SK-N-SH treated with all-trans-retinoic acid at 6 μM for 48 hours (cell line): ENCODE results near the gene TTC17.

Experiments used
- ATAC-seq: fragments of 200-7000 bp; cut with Tn5 transposase; 3 replicates; pipeline ENCODE4 v1.9.1; 2020; ENCODE audit warnings: mild to moderate bottlenecking, moderate library complexity
- BACH2 ChIP-seq: fragments of 250-450 bp; sonication (Bioruptor Pico); IDR thresholded peaks from 2 replicates; pipeline ENCODE4 v1.9.0; 2021; ENCODE audit warnings: mild to moderate bottlenecking, borderline replicate concordance
- CSDC2 ChIP-seq: fragments of 250-450 bp; sonication (Bioruptor Pico); IDR thresholded peaks from 2 replicates; pipeline ENCODE4 v1.5.0; 2020; ENCODE audit warnings: mild to moderate bottlenecking, moderate library complexity
- GLIS3 ChIP-seq: fragments of 250-450 bp; sonication (Bioruptor Pico); IDR thresholded peaks from 2 replicates; pipeline ENCODE4 v1.5.0; 2020; ENCODE audit warnings: mild to moderate bottlenecking, moderate library complexity
- ISL1 ChIP-seq: fragments of 250-450 bp; sonication (Bioruptor Pico); IDR thresholded peaks from 2 replicates; pipeline ENCODE4 v2.1.2; 2022; ENCODE audit warnings: mild to moderate bottlenecking, moderate library complexity
- OSR1 ChIP-seq: fragments of 250-450 bp; sonication (Bioruptor Pico); IDR thresholded peaks from 2 replicates; pipeline ENCODE4 v1.8.0; 2022; ENCODE audit warnings: moderate library complexity, mild to moderate bottlenecking, inconsistent platforms
- RARB ChIP-seq: fragments of 250-450 bp; sonication (Bioruptor Pico); IDR thresholded peaks from 2 replicates; pipeline ENCODE4 v1.8.0; 2021; ENCODE audit warnings: mild to moderate bottlenecking, moderate library complexity
- SNAI2 ChIP-seq: fragments of 250-450 bp; sonication (Bioruptor Pico); IDR thresholded peaks from 2 replicates; pipeline ENCODE4 v1.5.0; 2020; ENCODE audit warnings: mild to moderate bottlenecking, moderate library complexity
- TCF4 ChIP-seq: fragments of 250-450 bp; sonication (Bioruptor Pico); IDR thresholded peaks from 2 replicates; pipeline ENCODE4 v1.8.0; 2021; ENCODE audit warnings: mild to moderate bottlenecking, moderate library complexity, borderline replicate concordance
- TOX ChIP-seq: fragments of 250-450 bp; sonication (Bioruptor Pico); IDR thresholded peaks from 2 replicates; pipeline ENCODE4 v1.8.0; 2021; ENCODE audit warnings: mild to moderate bottlenecking, moderate library complexity, borderline replicate concordance
- ZC3H10 ChIP-seq: fragments of 250-450 bp; sonication (Bioruptor Pico); IDR thresholded peaks from 2 replicates; pipeline ENCODE4 v1.5.1; 2021; ENCODE audit warnings: mild to moderate bottlenecking, moderate library complexity
- ZFP30 ChIP-seq: fragments of 450-650 bp; formaldehyde crosslinking; IDR thresholded peaks from 2 replicates; pipeline ENCODE4 v1.5.0; 2022; ENCODE audit warnings: mild to moderate bottlenecking, moderate library complexity
- ZNF70 ChIP-seq: fragments of 450-650 bp; formaldehyde crosslinking; IDR thresholded peaks from 2 replicates; pipeline ENCODE4 v1.5.0; 2020; ENCODE audit warnings: mild to moderate bottlenecking, moderate library complexity
- ZNF8 ChIP-seq: fragments of 450-650 bp; formaldehyde crosslinking; IDR thresholded peaks from 2 replicates; pipeline ENCODE4 v1.5.0; 2020; ENCODE audit warnings: mild to moderate bottlenecking, moderate library complexity
- TF ChIP-seq, protein P1 (sequence below): fragments of 250-450 bp; sonication (Bioruptor Pico); IDR thresholded peaks from 2 replicates; pipeline ENCODE4 v1.8.0; 2021; ENCODE audit warnings: low read depth, mild to moderate bottlenecking, moderate library complexity, borderline replicate concordance
- TF ChIP-seq, protein P2 (sequence below): fragments of 250-450 bp; sonication (Bioruptor Pico); IDR thresholded peaks from 2 replicates; pipeline ENCODE4 v1.5.1; 2021; ENCODE audit warnings: mild to moderate bottlenecking, moderate library complexity
- TF ChIP-seq, protein P3 (sequence below): fragments of 250-450 bp; sonication (Bioruptor Pico); IDR thresholded peaks from 2 replicates; pipeline ENCODE4 v1.8.0; 2020; ENCODE audit warnings: mild to moderate bottlenecking, moderate library complexity, borderline replicate concordance
- TF ChIP-seq, protein P4 (sequence below): fragments of 250-450 bp; sonication (Bioruptor Pico); IDR thresholded peaks from 2 replicates; pipeline ENCODE4 v1.5.1; 2020; ENCODE audit warnings: low read depth, mild to moderate bottlenecking, moderate library complexity
- TF ChIP-seq, protein P5 (sequence below): fragments of 250-450 bp; sonication (Bioruptor Pico); IDR thresholded peaks from 2 replicates; pipeline ENCODE4 v1.5.0; 2020; ENCODE audit warnings: mild to moderate bottlenecking, moderate library complexity

TTC17 gene

DNA sequence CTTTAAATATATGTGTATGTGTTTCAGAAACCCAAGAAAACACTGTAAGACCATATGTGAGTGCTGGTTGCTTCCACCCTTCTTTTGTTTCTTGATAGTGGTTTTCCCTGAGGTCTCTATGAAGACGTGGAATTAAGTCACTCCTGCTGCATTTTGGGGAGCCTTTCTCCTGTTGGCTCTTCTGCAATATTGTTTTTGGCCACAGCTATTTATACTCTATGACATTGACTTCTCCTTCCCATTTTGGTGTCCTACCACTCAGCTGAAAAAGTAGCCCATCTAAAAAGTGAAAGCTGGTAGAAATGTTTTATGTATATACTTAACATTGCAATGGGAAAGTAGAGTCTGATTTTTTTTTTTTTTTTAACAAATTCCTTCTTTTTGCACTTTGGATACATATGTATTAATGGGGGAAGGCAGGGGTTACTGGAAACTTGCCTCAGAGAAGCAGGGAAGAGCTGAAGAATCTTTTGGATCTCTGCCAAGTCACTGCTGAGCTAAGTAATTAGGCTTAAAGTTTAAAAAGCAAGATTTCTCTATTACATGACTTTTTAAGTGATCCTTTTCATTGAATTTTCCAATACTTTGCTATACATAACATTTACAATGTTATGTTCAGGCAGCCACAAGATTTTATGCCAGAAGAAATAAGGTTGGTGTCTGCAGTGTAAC, 1.8 kb downstream of the TTC17 start:
- TF ChIP-seq GLIS3 (no peak), ZFP30 (CRISPR knock-in tag) (no peak), RARB (CRISPR knock-in tag) (no peak)
- TF ChIP-seq, protein P1, sequence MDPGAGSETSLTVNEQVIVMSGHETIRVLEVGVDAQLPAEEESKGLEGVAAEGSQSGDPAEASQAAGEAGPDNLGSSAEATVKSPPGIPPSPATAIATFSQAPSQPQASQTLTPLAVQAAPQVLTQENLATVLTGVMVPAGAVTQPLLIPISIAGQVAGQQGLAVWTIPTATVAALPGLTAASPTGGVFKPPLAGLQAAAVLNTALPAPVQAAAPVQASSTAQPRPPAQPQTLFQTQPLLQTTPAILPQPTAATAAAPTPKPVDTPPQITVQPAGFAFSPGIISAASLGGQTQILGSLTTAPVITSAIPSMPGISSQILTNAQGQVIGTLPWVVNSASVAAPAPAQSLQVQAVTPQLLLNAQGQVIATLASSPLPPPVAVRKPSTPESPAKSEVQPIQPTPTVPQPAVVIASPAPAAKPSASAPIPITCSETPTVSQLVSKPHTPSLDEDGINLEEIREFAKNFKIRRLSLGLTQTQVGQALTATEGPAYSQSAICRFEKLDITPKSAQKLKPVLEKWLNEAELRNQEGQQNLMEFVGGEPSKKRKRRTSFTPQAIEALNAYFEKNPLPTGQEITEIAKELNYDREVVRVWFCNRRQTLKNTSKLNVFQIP (CRISPR knock-in tag): no peak
- ATAC-seq: no peak

DNA sequence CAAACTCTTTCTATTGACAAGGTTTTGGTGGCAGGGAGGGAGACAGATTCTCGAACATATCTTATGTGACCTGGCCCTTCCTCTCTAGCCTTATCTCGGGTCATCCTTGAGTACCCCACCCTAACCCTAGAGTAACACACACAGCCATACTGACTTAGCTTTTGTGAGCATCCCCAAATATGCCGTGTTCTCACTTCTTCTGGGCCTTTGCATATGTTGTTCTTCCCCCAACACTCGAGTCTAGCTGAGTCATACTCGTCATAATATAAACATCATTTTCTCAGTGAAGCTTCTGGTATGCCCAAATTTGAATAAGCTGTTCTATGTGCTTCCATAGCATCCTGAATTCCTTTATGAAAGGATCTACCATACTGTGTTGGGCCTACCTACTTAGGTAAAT, 8.0 kb downstream of the TTC17 start:
- TF ChIP-seq, protein P1 (CRISPR knock-in tag): no peak
- TF ChIP-seq ZFP30 (CRISPR knock-in tag) (no peak), CSDC2 (CRISPR knock-in tag) (no peak), ZNF8 (CRISPR knock-in tag) (no peak), BACH2 (CRISPR knock-in tag) (no peak), GLIS3 (no peak), TOX (CRISPR knock-in tag) (no peak), TCF4 (no peak), ZNF70 (CRISPR knock-in tag) (no peak), SNAI2 (CRISPR knock-in tag) (no peak), ISL1 (CRISPR knock-in tag) (no peak), RARB (CRISPR knock-in tag) (no peak), OSR1 (no peak), ZC3H10 (CRISPR knock-in tag) (no peak)
- TF ChIP-seq, protein P2, sequence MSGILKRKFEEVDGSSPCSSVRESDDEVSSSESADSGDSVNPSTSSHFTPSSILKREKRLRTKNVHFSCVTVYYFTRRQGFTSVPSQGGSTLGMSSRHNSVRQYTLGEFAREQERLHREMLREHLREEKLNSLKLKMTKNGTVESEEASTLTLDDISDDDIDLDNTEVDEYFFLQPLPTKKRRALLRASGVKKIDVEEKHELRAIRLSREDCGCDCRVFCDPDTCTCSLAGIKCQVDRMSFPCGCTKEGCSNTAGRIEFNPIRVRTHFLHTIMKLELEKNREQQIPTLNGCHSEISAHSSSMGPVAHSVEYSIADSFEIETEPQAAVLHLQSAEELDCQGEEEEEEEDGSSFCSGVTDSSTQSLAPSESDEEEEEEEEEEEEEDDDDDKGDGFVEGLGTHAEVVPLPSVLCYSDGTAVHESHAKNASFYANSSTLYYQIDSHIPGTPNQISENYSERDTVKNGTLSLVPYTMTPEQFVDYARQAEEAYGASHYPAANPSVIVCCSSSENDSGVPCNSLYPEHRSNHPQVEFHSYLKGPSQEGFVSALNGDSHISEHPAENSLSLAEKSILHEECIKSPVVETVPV (CRISPR knock-in tag): no peak
- TF ChIP-seq, protein P3, sequence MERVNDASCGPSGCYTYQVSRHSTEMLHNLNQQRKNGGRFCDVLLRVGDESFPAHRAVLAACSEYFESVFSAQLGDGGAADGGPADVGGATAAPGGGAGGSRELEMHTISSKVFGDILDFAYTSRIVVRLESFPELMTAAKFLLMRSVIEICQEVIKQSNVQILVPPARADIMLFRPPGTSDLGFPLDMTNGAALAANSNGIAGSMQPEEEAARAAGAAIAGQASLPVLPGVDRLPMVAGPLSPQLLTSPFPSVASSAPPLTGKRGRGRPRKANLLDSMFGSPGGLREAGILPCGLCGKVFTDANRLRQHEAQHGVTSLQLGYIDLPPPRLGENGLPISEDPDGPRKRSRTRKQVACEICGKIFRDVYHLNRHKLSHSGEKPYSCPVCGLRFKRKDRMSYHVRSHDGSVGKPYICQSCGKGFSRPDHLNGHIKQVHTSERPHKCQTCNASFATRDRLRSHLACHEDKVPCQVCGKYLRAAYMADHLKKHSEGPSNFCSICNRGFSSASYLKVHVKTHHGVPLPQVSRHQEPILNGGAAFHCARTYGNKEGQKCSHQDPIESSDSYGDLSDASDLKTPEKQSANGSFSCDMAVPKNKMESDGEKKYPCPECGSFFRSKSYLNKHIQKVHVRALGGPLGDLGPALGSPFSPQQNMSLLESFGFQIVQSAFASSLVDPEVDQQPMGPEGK (CRISPR knock-in tag): no peak
- TF ChIP-seq, protein P4, sequence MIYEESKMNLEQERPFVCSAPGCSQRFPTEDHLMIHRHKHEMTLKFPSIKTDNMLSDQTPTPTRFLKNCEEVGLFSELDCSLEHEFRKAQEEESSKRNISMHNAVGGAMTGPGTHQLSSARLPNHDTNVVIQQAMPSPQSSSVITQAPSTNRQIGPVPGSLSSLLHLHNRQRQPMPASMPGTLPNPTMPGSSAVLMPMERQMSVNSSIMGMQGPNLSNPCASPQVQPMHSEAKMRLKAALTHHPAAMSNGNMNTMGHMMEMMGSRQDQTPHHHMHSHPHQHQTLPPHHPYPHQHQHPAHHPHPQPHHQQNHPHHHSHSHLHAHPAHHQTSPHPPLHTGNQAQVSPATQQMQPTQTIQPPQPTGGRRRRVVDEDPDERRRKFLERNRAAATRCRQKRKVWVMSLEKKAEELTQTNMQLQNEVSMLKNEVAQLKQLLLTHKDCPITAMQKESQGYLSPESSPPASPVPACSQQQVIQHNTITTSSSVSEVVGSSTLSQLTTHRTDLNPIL (CRISPR knock-in tag): no peak
- TF ChIP-seq, protein P5, sequence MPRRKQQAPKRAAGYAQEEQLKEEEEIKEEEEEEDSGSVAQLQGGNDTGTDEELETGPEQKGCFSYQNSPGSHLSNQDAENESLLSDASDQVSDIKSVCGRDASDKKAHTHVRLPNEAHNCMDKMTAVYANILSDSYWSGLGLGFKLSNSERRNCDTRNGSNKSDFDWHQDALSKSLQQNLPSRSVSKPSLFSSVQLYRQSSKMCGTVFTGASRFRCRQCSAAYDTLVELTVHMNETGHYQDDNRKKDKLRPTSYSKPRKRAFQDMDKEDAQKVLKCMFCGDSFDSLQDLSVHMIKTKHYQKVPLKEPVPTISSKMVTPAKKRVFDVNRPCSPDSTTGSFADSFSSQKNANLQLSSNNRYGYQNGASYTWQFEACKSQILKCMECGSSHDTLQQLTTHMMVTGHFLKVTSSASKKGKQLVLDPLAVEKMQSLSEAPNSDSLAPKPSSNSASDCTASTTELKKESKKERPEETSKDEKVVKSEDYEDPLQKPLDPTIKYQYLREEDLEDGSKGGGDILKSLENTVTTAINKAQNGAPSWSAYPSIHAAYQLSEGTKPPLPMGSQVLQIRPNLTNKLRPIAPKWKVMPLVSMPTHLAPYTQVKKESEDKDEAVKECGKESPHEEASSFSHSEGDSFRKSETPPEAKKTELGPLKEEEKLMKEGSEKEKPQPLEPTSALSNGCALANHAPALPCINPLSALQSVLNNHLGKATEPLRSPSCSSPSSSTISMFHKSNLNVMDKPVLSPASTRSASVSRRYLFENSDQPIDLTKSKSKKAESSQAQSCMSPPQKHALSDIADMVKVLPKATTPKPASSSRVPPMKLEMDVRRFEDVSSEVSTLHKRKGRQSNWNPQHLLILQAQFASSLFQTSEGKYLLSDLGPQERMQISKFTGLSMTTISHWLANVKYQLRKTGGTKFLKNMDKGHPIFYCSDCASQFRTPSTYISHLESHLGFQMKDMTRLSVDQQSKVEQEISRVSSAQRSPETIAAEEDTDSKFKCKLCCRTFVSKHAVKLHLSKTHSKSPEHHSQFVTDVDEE (CRISPR knock-in tag): no peak
- no peak for ATAC-seq
